GM18873 (cell line): ENCODE data around the gene RFTN2.
"Not testable (repeated sequence)": the region's sequence is repeated elsewhere in the genome, so short reads cannot be mapped to it uniquely, and the experiment has no call there.

Source experiments
- ATAC-seq: cut with Tn5 transposase; IDR thresholded peaks from one replicate; pipeline ENCODE4 v1.9.1; 2021; ENCODE audit warnings: mild to moderate bottlenecking, moderate library complexity, moderate number of reproducible peaks; ENCODE audit not compliant: unreplicated experiment, low FRiP score

RFTN2 gene

GRCh38 chr2:197675246-197675645 is at the start of gene RFTN2:
Gene RFTN2 (minus strand): TSS chr2:197675587. CDS start chr2:197675458, 129 bp downstream.
- ATAC-seq = no peak

DNA sequence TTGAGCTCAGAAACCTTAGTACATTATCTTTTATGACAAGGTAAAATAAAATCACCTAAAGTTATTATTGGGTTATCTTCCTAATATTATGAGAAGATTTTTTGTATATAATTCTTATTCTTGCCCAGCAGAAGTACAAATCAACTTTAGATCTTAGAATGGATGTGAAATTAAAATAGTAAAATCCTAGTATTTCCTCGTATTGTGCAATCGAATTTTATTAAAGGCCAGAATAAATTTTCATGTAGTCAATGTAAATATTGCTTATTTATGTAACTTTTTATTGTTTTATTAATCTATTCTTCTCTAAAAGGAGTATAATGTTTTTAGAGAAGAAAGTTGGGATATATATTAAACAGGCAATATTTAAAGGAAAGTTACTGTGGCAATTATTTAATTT is 42.5 kb upstream of the RFTN2 start:
- no peak for ATAC-seq

DNA sequence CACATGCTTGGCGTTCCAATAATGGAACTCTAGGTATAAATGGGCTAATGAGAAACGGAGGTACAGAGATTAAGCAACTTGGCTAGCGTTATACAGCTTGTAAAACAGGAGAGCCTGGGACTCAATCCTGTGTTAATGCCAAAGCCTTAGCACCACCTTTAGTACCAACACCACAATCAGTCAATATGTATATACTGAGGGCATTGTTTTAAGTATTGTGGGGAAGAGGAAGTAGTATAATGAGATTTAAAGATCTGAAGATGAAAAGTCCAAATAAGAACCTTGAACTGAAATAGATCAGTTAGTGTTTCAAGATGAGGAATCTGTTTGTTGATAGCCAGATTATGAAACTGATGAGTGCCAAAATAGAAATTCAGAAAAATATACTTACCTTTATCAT is 37.9 kb upstream of the RFTN2 start:
- no peak for ATAC-seq

GRCh38 chr2:197711578-197711977 is 36.2 kb upstream of the RFTN2 start:
- ATAC-seq = no peak

- peak; percentile 85 for ATAC-seq
Measured at GRCh38 chr2:197710424-197711042, 35.1 kb upstream of the RFTN2 start.

- ATAC-seq = not testable (repeated sequence)
Measured at GRCh38 chr2:197709140-197709539, 33.8 kb upstream of the RFTN2 start.

- no peak for ATAC-seq
Measured at GRCh38 chr2:197708331-197708730, 32.9 kb upstream of the RFTN2 start.

- ATAC-seq = no peak
Measured at GRCh38 chr2:197707316-197708213, 32.2 kb upstream of the RFTN2 start.

DNA sequence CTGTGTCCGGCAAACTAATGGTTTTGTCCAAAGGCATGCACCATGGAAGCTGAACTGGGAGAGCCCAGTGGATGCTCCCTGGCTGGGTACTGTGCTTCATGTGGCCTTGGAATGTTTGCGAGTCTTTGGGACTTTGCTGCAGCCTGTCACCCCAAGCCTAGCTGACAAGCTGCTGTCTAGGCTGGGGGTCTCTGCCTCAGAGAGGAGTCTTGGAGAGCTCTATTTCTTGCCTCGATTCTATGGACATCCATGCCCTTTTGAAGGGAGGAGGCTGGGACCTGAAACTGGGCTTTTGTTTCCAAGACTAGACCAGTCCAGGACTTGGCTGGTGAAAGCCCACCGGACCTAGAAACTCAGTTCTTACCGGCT is 31.4 kb upstream of the RFTN2 start:
- ATAC-seq = no peak

- ATAC-seq = peak; percentile 26
Measured at GRCh38 chr2:197705912-197706838, 30.8 kb upstream of the RFTN2 start.

GRCh38 chr2:197705121-197705911 is 29.9 kb upstream of the RFTN2 start, which contains the start of gene MARS2:
Gene MARS2 (plus strand): TSS chr2:197705369. CDS start chr2:197705406, 37 bp downstream.
- ATAC-seq = peak; percentile 74

- ATAC-seq = peak; percentile 37
Measured at GRCh38 chr2:197704434-197705120, 29.2 kb upstream of the RFTN2 start.

GRCh38 chr2:197700960-197701359 is 25.6 kb upstream of the RFTN2 start:
- ATAC-seq = no peak

DNA sequence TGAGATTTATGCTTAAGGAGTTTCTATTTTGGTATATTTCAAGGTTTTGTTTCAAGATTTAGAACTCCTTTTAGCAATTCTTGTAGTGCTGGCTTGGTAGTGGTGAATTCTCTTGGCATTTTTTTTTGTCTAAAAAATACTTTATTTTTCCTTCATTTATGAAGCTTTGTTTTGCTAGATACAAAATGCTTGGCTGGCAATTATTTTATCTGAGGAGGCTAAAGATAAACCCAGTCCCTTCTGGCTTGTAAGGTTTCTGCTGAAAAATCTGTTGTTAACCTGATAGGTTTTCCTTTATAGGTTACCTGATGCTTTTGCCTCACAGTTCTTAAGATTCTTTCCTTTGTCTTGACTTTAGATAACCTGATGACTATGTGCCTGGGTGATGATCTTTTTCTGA is 24.3 kb upstream of the RFTN2 start:
- not testable (repeated sequence) for ATAC-seq

DNA sequence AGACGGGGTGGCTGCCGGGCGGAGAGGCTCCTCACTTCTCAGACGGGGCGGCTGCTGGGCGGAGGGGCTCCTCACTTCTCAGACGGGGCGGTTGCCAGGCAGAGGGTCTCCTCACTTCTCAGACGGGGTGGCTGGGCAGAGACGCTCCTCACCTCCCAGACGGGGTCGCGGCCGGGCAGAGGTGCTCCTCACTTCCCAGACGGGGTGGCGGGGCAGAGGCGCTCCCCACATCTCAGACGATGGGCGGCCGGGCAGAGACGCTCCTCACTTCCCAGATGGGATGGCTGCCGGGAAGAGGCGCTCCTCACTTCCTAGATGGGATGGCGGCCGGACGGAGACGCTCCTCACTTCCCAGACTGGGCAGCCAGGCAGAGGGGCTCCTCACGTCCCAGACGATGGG is 21.2 kb upstream of the RFTN2 start:
- ATAC-seq = not testable (repeated sequence)

DNA sequence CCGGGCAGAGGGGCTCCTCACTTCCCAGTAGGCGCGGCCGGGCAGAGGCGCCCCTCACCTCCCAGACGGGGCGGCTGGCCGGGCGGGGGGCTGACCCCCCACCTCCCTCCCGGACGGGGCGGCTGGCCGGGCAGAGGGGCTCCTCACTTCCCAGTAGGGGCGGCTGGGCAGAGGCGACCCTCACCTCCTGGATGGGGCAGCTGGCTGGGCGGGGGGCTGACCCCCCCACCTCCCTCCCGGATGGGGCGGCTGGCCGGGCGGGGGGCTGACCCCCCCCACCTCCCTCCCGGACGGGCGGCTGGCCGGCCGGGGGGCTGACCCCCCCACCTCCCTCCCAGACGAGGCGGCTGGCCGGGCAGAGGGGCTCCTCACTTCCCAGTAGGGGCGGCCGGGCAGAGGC is 20.6 kb upstream of the RFTN2 start:
- ATAC-seq = not testable (repeated sequence)

- not testable (repeated sequence) for ATAC-seq
Measured at GRCh38 chr2:197695206-197695605, 19.8 kb upstream of the RFTN2 start.

- ATAC-seq = no peak
Measured at GRCh38 chr2:197677483-197677882, 2.1 kb upstream of the RFTN2 start.

DNA sequence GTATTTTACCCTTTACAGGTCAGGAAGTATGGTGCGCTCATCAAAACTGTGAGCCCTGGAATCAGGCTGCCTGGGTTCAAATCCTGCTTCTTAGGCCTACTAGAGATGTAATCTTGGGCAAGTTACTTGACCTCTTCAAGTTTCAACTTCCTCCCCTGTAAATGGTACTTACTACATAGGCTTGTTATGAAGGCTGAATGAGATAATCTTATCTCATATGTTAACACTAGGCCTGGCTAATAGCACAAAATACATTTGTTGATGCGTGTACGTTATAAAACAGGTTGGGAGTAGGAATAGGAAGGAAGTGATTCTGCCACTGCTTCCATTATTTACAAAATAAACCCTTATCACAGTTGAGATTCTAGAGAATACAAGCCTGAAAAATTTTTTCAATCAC is 1.7 kb upstream of the RFTN2 start:
- ATAC-seq = no peak
